PC-3 (cell line): ENCODE results near the gene CNTNAP2. TPM values are rescaled to one million over a fixed set of nuclear protein-coding genes. Genes with fewer than 3 reads are reported as not detected.

ENCODE experiments used
- ATAC-seq: fragments of 200-7000 bp; cut with Tn5 transposase; 2 replicates; pipeline ENCODE4 v1.9.1; 2020; ENCODE audit warnings: mild to moderate bottlenecking, moderate library complexity
- BruUV-seq: library from RNA; stranded (reverse); fragments of 400-500 nt; replicated peaks from 2 replicates; lab custom pipeline; 2021; lab: Mats Ljungman, UMichigan
- CTCF ChIA-PET: fragments of 300-600 bp; sonication (Branson Sonifier 250); formaldehyde crosslinking; loops from one replicate; lab custom pipeline; 2022; ENCODE audit warnings: antibody characterized with exemption; lab: Charles Lee
- POLR2A ChIA-PET: fragments of 300-600 bp; sonication (Branson Sonifier 250); formaldehyde crosslinking; loops from one replicate; lab custom pipeline; 2022; ENCODE audit warnings: antibody characterized with exemption; ENCODE audit not compliant: unreplicated experiment; lab: Charles Lee
- DNase-seq: peaks from one replicate; pipeline ENCODE4 v3.0.0-alpha.2; 2015
- H2AFZ ChIP-seq: fragments of 300-600 bp; sonication (generic); 2 replicates; pipeline ENCODE4 v1.6.0; 2016; ENCODE audit warnings: antibody characterized with exemption, low read length
- H3F3A ChIP-seq: fragments of 300-600 bp; sonication (generic); one replicate; pipeline ENCODE4 v1.6.0; 2017; ENCODE audit warnings: antibody characterized with exemption, low read length, control low read depth, mild to moderate bottlenecking; ENCODE audit not compliant: unreplicated experiment
- H3K27ac ChIP-seq: fragments of 300-600 bp; sonication (generic); 2 replicates; pipeline ENCODE4 v1.5.1; 2016; ENCODE audit warnings: mild to moderate bottlenecking, low read length
- H3K27me3 ChIP-seq: fragments of 300-600 bp; sonication (generic); 2 replicates; pipeline ENCODE4 v1.6.1; 2016; ENCODE audit warnings: low read length, mixed read lengths
- H3K36me3 ChIP-seq: fragments of 300-600 bp; sonication (generic); 2 replicates; pipeline ENCODE4 v1.6.1; 2016; ENCODE audit warnings: low read depth, mixed run types, low read length, mixed read lengths
- H3K4me1 ChIP-seq: fragments of 300-600 bp; sonication (generic); 2 replicates; pipeline ENCODE4 v1.5.1; 2016; ENCODE audit warnings: low read length; ENCODE audit not compliant: insufficient read depth
- H3K4me2 ChIP-seq: fragments of 300-600 bp; sonication (generic); 2 replicates; pipeline ENCODE4 v1.6.0; 2016; ENCODE audit warnings: low read length
- H3K4me3 ChIP-seq: fragments of 300-600 bp; sonication (generic); 2 replicates; pipeline ENCODE4 v1.5.1; 2016; ENCODE audit warnings: mild to moderate bottlenecking, low read length, mixed read lengths
- H3K79me2 ChIP-seq: fragments of 300-600 bp; sonication (generic); 2 replicates; pipeline ENCODE4 v1.6.1; 2017; ENCODE audit warnings: low read length, mixed read lengths
- H3K9ac ChIP-seq: fragments of 300-600 bp; sonication (generic); 2 replicates; pipeline ENCODE4 v1.6.0; 2016; ENCODE audit warnings: mild to moderate bottlenecking, low read length
- H3K9me2 ChIP-seq: fragments of 300-600 bp; sonication (generic); replicated peaks from 2 replicates; pipeline ENCODE4 v1.6.1; 2016; ENCODE audit warnings: mixed run types, low read length, mixed read lengths
- H3K9me3 ChIP-seq: fragments of 300-600 bp; sonication (generic); 2 replicates; pipeline ENCODE4 v1.6.1; 2016; ENCODE audit warnings: low read length, mixed read lengths
- H4K20me1 ChIP-seq: fragments of 300-600 bp; sonication (generic); 2 replicates; pipeline ENCODE4 v1.6.1; 2016; ENCODE audit warnings: low read length, mixed read lengths
- CTCF ChIP-seq: fragments of 300-600 bp; sonication (generic); conservative IDR thresholded peaks from 2 replicates; pipeline ENCODE4 v1.5.1; 2017; ENCODE audit warnings: antibody characterized with exemption, low read depth, mild to moderate bottlenecking, low read length
- EZH2 ChIP-seq: fragments of 300-600 bp; sonication (generic); IDR thresholded peaks from one replicate; pipeline ENCODE4 v1.6.1; 2017; ENCODE audit warnings: antibody characterized with exemption, mild to moderate bottlenecking, low read length; ENCODE audit not compliant: unreplicated experiment
- EZH2phosphoT487 ChIP-seq: fragments of 300-600 bp; sonication (generic); IDR thresholded peaks from 2 replicates; pipeline ENCODE4 v1.6.1; 2018; ENCODE audit warnings: mild to moderate bottlenecking, antibody characterized with exemption, low read length, borderline replicate concordance
- intact Hi-C: fragments of 100-400 bp; cut with micrococcal nuclease; formaldehyde crosslinking; loops from 2 replicates; pipeline ENCODE4 v1.9.0; 2023
- total RNA-seq: library from RNA; depleted of rRNA; stranded (reverse); fragments of >200 nt; gene quantifications from 2 replicates; pipeline ENCODE4 v1.2.3, GENCODE V29; 2014

The CNTNAP2 gene
- total RNA-seq, 1 experiment from 2014 or later = 1.5 TPM

DNA sequence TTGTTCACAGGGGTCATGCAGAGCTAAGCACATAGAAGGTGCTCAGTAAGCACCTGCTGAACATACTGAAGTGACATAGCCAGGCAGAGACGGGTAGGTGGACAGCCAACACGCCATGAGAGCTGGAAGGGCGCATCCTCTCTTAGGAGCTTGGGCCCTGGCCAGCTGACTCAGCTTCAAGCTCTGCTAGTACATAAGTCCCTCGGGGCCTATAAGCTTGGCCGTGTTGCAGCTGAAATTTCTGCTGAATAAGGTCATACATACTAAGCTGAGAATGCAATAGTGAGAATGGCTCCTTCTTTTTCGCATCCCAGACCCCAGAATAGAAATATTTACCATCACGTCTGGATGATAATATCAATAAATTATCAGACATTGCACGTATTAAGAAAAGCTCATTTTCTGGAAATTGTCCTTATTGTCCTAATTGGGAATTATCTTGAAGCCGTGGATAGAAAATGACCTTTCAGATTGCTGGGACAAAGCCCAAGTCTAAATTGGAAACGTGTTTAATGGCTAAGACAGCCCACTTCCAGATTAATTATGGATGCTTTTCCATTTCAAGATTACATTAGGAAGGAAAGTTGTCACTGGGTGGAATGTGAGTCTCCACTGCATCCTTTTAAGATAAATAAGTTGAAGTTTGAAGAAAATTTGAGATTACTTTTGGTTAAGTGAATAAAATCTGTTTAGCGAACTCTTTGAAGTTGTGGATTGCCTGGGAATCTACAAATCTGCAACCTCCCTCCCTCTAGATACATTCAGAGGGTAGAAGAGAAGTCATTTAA lies 2186.9 kb downstream of the CNTNAP2 start:
- H3K4me1 ChIP-seq = no peaks in the 10 kb centered on the region
- peak; percentile 87 for ATAC-seq
- DNase-seq = peak; percentile 83

GRCh38 chr7:148304083-148304335 lies 2187.4 kb downstream of the CNTNAP2 start:
- no peak overlapping the region for H3K9ac ChIP-seq
- no peak for ATAC-seq
- no TSS peak for BruUV-seq

More for the DNA sequence above, 2186.9 kb downstream of the CNTNAP2 start:
- H4K20me1 ChIP-seq = no peaks in the 10 kb centered on the region
- TF ChIP-seq CTCF = no peak
- TF ChIP-seq EZH2phosphoT487 = no peak
- TF ChIP-seq EZH2 = no peak
- no TSS peak for BruUV-seq
- H3K9me3 ChIP-seq = no peaks in the 10 kb centered on the region
- no peak overlapping the region for H3K9ac ChIP-seq
- H3K36me3 ChIP-seq = no peaks in the 10 kb centered on the region
- ChIA-PET POLR2A (no interaction called here), CTCF (no interaction called here)
- H3K27ac ChIP-seq = no peak overlapping the region
- intact Hi-C loops = no loop called here
- H3K4me3 ChIP-seq = no peak overlapping the region
- H3K27me3 ChIP-seq = peaks cover 3% of the 10 kb centered on the region
- H3K9me2 ChIP-seq = no peaks in the 10 kb centered on the region
- no peak overlapping the region for H3K4me2 ChIP-seq
- no peak overlapping the region for H2AFZ ChIP-seq
- H3K79me2 ChIP-seq = no peaks in the 10 kb centered on the region
- no peaks in the 10 kb centered on the region for H3F3A ChIP-seq

More at GRCh38 chr7:148304083-148304335, 2187.4 kb downstream of the CNTNAP2 start:
- Histone ChIP-seq H3K4me2 (no peak overlapping the region), H3K4me1 (no peaks in the 10 kb centered on the region), H3K4me3 (no peak overlapping the region), H3K27me3 (peaks cover 3% of the 10 kb centered on the region), H3K9me2 (no peaks in the 10 kb centered on the region), H3K9me3 (no peaks in the 10 kb centered on the region), H2AFZ (no peak overlapping the region), H3F3A (no peaks in the 10 kb centered on the region), H4K20me1 (no peaks in the 10 kb centered on the region), H3K36me3 (no peaks in the 10 kb centered on the region), H3K79me2 (no peaks in the 10 kb centered on the region), H3K27ac (no peak overlapping the region)
- ChIA-PET POLR2A (no interaction called here), CTCF (no interaction called here)
- DNase-seq = no peak
- TF ChIP-seq EZH2phosphoT487 (no peak), CTCF (no peak), EZH2 (no peak)
- intact Hi-C loops = no loop called here
